Stimulated activated CD8-positive, alpha-beta memory T cell treated with anti-CD3 and anti-CD28 coated beads, Interleukin-4, amount 100 ng/mL, for 4 hours (primary cell): ENCODE data around the gene CDKN2D.

Source experiments
- DNase-seq, 2 donors: peaks; one replicate each; pipeline ENCODE4 v3.0.0-alpha.2; 2020; ENCODE audit warnings: low read depth in 2 of 2, low spot score in 1 of 2

The CDKN2D gene

DNA sequence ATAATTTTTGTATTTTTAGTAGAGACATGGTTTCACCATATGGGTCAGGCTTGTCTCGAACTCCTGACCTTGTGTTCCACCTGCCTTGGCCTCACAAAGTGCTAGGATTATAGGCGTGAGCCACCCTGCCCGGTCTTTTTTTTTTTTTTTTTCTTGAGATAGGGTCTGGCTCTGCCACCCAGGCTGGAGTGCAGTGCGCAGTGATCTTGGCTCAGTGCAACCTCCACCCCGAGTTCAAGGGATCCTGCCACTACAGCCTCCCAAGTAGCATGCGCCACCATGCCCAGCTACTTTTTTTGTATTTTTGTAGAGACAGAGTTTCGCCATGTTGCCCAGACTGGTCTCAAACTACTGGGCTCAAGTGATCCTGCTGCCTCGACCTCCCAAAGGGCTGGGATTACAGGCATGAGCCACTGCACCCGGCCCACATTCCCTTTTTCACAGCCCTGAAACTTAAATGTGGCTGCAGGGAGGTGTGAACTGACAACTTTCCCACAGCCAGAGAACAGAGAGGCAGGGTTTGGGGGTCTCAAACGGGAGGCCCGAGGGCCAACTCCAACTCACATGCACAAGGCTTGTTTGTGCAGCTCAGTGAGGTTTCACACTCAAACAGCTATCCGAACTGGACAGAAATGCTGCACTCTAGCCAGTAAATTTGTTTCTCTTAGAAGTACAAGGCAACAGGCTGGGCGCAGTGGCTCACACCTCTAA is 47.2 kb downstream of the CDKN2D start:
- no peak for DNase-seq

DNA sequence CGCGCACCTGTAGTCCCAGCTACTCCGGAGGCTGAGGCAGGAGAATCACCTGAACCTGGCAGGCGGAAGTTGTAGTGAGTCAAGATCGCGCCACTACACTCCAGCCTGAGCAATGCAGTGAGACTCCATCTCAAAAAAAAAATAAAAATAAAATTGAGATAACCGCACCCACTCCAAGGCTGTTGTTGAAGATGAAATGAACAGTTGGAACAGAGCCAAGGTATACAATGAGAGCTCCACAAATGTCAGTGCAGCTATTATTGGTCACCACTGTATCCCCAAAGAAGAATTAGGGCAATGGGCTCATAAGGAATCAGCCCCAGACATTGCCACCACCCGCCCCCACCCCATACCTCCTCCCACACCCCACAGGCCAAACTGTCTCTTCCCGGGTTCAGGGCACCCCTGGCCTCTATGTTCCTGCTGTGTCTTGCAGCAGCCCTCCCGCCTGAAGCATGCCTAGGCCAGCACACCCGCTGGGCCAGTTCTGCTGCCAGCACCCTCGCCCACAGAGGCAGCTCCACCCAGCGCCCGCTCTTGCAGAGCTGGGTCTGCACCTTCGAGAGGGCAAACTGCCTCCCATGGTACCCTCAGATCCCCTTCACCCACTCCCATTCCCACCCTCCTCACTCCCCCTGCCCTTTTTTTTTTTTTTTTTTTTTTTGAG is 48.0 kb downstream of the CDKN2D start:
- no peak for DNase-seq

- no peak for DNase-seq
Observed at GRCh38 chr19:10519421-10519820, 49.4 kb downstream of the CDKN2D start.

DNA sequence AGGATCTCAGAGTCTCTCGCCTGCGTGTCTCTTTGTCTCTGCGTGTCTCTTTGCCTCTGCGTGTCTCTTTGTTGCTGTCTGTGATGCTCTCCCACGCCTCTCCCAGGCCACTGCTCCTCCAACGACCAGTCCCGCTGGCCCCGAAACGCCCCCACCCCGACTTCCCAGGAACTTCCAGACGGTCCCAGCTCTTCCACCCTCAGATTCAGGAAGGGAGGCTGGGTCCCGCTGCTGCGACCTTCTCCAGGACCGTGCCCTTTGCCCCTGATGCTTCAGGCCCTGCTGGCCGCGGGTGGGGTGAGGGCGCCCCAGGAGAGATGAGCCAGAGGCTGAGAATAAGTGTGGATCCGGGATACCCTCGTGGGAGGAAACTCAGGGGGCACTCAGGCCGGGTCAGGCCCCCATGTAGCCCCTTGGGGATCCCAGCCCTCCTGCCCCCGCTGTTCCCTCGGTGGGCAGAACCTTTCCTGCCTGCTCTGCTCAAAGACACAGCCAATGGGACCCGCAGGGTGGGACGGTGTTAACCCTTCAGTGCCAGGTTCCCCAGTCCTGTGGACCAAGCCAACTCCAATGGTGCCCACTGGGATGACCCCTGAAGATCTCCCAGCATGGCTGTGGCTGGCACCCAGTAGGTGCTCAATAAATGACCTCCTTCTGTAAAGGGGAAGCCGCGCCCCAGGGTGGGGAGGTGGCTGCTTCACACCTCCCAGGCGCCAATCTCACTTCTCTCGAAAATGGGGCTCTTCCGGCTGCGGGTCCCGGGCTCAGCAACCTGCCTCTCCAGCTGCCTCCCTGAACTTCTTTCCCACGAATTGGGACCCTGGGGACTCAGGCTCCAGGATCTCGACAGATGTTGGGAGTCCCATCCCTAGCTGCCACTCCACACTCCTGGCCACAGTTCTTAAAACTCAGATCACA is 50.1 kb downstream of the CDKN2D start:
- no peak for DNase-seq

GRCh38 chr19:10517760-10518443 is 50.9 kb downstream of the CDKN2D start:
- no peak for DNase-seq

DNA sequence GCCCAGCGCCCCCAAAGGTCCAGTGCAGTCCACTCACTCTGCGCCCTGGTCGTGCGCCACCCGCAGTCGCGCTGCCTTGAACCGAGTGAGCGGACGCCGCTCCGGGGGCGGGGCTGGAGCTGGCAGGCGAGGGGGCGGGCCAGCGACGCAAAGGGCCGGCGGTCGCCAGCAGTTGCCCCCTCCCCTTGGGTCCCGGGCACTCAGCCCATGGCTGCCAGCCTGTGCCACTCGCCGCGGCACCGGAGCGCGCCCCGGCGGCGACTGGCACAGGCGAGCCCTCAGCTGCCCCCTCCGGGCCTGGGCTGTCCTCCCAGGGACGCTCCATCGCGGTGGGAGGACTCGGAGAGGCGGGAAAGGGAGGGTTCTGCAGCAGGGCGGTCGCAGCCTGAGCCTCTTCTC is 51.4 kb downstream of the CDKN2D start, which contains the start of gene S1PR5:
Gene S1PR5, minus strand, starts transcription at position 87 of the 399 bp plus-strand sequence. CDS start 2,436 bp downstream, outside the sequence.
- DNase-seq: no peak

GRCh38 chr19:10516671-10517286 is 52.0 kb downstream of the CDKN2D start:
- no peak for DNase-seq
